HCT116 (cell line): ENCODE data around the gene MYLK4. TPM values are rescaled to one million over a fixed set of nuclear protein-coding genes. Genes with fewer than 3 reads are reported as not detected.

ENCODE experiments used
- ATAC-seq: fragments of 200-7000 bp; cut with Tn5 transposase; 2 replicates; pipeline ENCODE4 v1.9.1; 2020; ENCODE audit warnings: mild to moderate bottlenecking, moderate library complexity
- BruUV-seq: library from RNA; stranded (reverse); fragments of 400-500 nt; replicated peaks from 2 replicates; lab custom pipeline; 2021; lab: Mats Ljungman, UMichigan
- CTCF ChIA-PET: fragments of 300-600 bp; sonication (Branson Sonifier 250); formaldehyde crosslinking; loops from one replicate; lab custom pipeline; 2021; ENCODE audit warnings: antibody characterized with exemption; lab: Charles Lee
- POLR2A ChIA-PET: fragments of 300-600, 350-600 bp; sonication (Branson Sonifier 250); formaldehyde crosslinking; loops from one replicate; lab custom pipeline; 2021; ENCODE audit warnings: antibody characterized with exemption; lab: Charles Lee
- RAD21 ChIA-PET, 2 experiments: fragments of 300-600 bp; sonication (Branson Sonifier 250); formaldehyde crosslinking; loops; one replicate each; lab custom pipeline; 2023; ENCODE audit warnings: low total read pairs in 2 of 2; ENCODE audit not compliant: uncharacterized antibody in 2 of 2, unreplicated experiment in 2 of 2, low non-redundant PET in 1 of 2; lab: Charles Lee
- DNase-seq: peaks from one replicate; pipeline ENCODE4 v3.0.0-alpha.2; 2010; ENCODE audit warnings: low read depth, low spot score
- H2AFZ ChIP-seq: fragments of 200-600 bp; shearing (Covaris generic), sonication (generic); 2 replicates; pipeline ENCODE4 v1.6.1; 2017; ENCODE audit warnings: low read depth, mixed run types, mixed read lengths, antibody characterized with exemption, low read length; ENCODE audit not compliant: poor library complexity, severe bottlenecking
- H3K27ac ChIP-seq: 2 replicates; pipeline ENCODE4 v1.5.1; 2012; ENCODE audit warnings: low read depth, low read length
- H3K27me3 ChIP-seq: fragments of 200-600 bp; sonication (generic); 2 replicates; pipeline ENCODE4 v1.6.1; 2016; ENCODE audit warnings: mixed run types, low read length, mixed read lengths; ENCODE audit not compliant: insufficient read depth
- H3K36me3 ChIP-seq, 2 experiments: fragments of 200-500 bp in 1 of 2; fragments of 200-600 bp in 1 of 2; sonication (Bioruptor generic) in 1 of 2; sonication (generic) in 1 of 2; 2 replicates each; pipeline versions ENCODE4 v1.5.1 to v1.6.1; 2014 to 2016; ENCODE audit warnings: low read length in 2 of 2, inconsistent platforms in 1 of 2, mixed read lengths in 1 of 2, mixed run types in 1 of 2; ENCODE audit not compliant: insufficient read depth in 2 of 2, control insufficient read depth in 1 of 2
- H3K4me1 ChIP-seq, 2 experiments: fragments of 200-600 bp in 1 of 2; sonication (generic) in 1 of 2; 2 replicates each; pipeline versions ENCODE4 v1.5.1 to v1.6.1; 2012 to 2017; ENCODE audit warnings: low read length in 2 of 2, inconsistent platforms in 1 of 2, mild to moderate bottlenecking in 1 of 2, mixed read lengths in 1 of 2, mixed run types in 1 of 2, moderate library complexity in 1 of 2; ENCODE audit not compliant: insufficient read depth in 2 of 2, control insufficient read depth in 1 of 2
- H3K4me2 ChIP-seq: fragments of 200-600 bp; sonication (generic); 2 replicates; pipeline ENCODE4 v1.6.1; 2017; ENCODE audit warnings: mixed run types, low read length, mixed read lengths
- H3K4me3 ChIP-seq, 2 experiments: fragments of 200-600 bp in 1 of 2; sonication (generic) in 1 of 2; replicated peaks in 1 of 2; 2 replicates each; pipeline ENCODE4 v1.5.1; 2011 to 2016; ENCODE audit warnings: low read length in 2 of 2, control low read depth in 1 of 2, low read depth in 1 of 2, mild to moderate bottlenecking in 1 of 2, mixed read lengths in 1 of 2, mixed run types in 1 of 2
- H3K79me2 ChIP-seq: fragments of 200-600 bp; sonication (generic); 2 replicates; pipeline ENCODE4 v1.6.1; 2017; ENCODE audit warnings: mild to moderate bottlenecking, mixed run types, low read length, moderate library complexity, mixed read lengths; ENCODE audit not compliant: insufficient read depth
- H3K9ac ChIP-seq: fragments of 200-600 bp; sonication (generic); 2 replicates; pipeline ENCODE4 v1.6.1; 2016; ENCODE audit warnings: low read length, mixed read lengths
- H3K9me2 ChIP-seq: fragments of 200-600 bp; sonication (generic), shearing (Covaris generic); 2 replicates; pipeline ENCODE4 v1.6.1; 2017; ENCODE audit warnings: mixed run types, mild to moderate bottlenecking, moderate library complexity; ENCODE audit not compliant: insufficient read depth
- H3K9me3 ChIP-seq, 2 experiments: fragments of 200-500 bp in 1 of 2; fragments of 200-600 bp in 1 of 2; sonication (Bioruptor generic) in 1 of 2; sonication (generic) in 1 of 2; 2 replicates each; pipeline ENCODE4 v1.6.1; 2014 to 2017; ENCODE audit warnings: low read length in 2 of 2, mixed read lengths in 2 of 2, inconsistent platforms in 1 of 2, low read depth in 1 of 2, mild to moderate bottlenecking in 1 of 2, mixed run types in 1 of 2, moderate library complexity in 1 of 2; ENCODE audit not compliant: control insufficient read depth in 1 of 2, insufficient read depth in 1 of 2
- H4K20me1 ChIP-seq: fragments of 200-600 bp; sonication (generic), shearing (Covaris generic); 2 replicates; pipeline ENCODE4 v1.6.1; 2017; ENCODE audit warnings: mixed run types, mild to moderate bottlenecking, moderate library complexity; ENCODE audit not compliant: insufficient read depth
- CEBPB ChIP-seq: IDR thresholded peaks from 2 replicates; pipeline ENCODE4 v1.6.1; 2012; ENCODE audit warnings: low read depth
- CTCF ChIP-seq, 3 experiments: fragments of 200-600 bp in 1 of 3; sonication (generic) in 1 of 3; IDR thresholded peaks in 2 of 3; conservative IDR thresholded peaks in 1 of 3; 2 replicates each; pipeline ENCODE4 v1.5.1; 2012 to 2017; ENCODE audit warnings: low read depth in 2 of 3, low read length in 2 of 3, antibody characterized with exemption in 1 of 3, borderline replicate concordance in 1 of 3, control low read depth in 1 of 3, mild to moderate bottlenecking in 1 of 3, mixed read lengths in 1 of 3, mixed run types in 1 of 3, moderate library complexity in 1 of 3; ENCODE audit not compliant: insufficient read depth in 1 of 3
- EGR1 ChIP-seq: IDR thresholded peaks from 2 replicates; pipeline ENCODE4 v1.6.1; 2012; ENCODE audit warnings: low read depth
- EZH2 ChIP-seq: fragments of 200-600 bp; sonication (generic); IDR thresholded peaks from 2 replicates; pipeline ENCODE4 v1.6.1; 2017; ENCODE audit warnings: antibody characterized with exemption, mixed run types
- EZH2phosphoT487 ChIP-seq: fragments of 200-600 bp; IDR thresholded peaks from 2 replicates; pipeline ENCODE4 v1.6.1; 2018; ENCODE audit warnings: antibody characterized with exemption, borderline replicate concordance
- JUND ChIP-seq: IDR thresholded peaks from 2 replicates; pipeline ENCODE4 v1.6.1; 2012
- MAX ChIP-seq: IDR thresholded peaks from 2 replicates; pipeline ENCODE4 v1.6.1; 2012
- POLR2A ChIP-seq: IDR thresholded peaks from 2 replicates; pipeline ENCODE4 v1.7.0; 2011; ENCODE audit warnings: borderline replicate concordance; ENCODE audit not compliant: insufficient read depth, insufficient read length; ENCODE audit errors: extremely low read depth
- POLR2AphosphoS5 ChIP-seq: IDR thresholded peaks from 2 replicates; pipeline ENCODE4 v1.6.1; 2011; ENCODE audit warnings: mild to moderate bottlenecking, low read depth, low read length, moderate library complexity
- RAD21 ChIP-seq: IDR thresholded peaks from 2 replicates; pipeline ENCODE4 v1.6.1; 2012; ENCODE audit warnings: low read depth, mild to moderate bottlenecking
- REST ChIP-seq: IDR thresholded peaks from 2 replicates; pipeline ENCODE4 v1.6.1; 2012; ENCODE audit warnings: low read depth
- SP1 ChIP-seq: IDR thresholded peaks from 2 replicates; pipeline ENCODE4 v1.6.1; 2012; ENCODE audit warnings: low read depth
- TCF7L2 ChIP-seq: IDR thresholded peaks from 2 replicates; pipeline ENCODE4 v1.7.0; 2011; ENCODE audit warnings: borderline replicate concordance, inconsistent platforms; ENCODE audit not compliant: insufficient read depth, insufficient read length; ENCODE audit errors: extremely low read depth
- YY1 ChIP-seq: IDR thresholded peaks from 2 replicates; pipeline ENCODE4 v1.6.1; 2011; ENCODE audit warnings: low read length, low read depth, moderate library complexity, mild to moderate bottlenecking; ENCODE audit not compliant: insufficient replicate concordance; ENCODE audit errors: extremely low read depth
- ZBTB33 ChIP-seq: IDR thresholded peaks from 2 replicates; pipeline ENCODE4 v1.6.1; 2011; ENCODE audit warnings: mild to moderate bottlenecking, low read length, moderate library complexity; ENCODE audit not compliant: insufficient replicate concordance; ENCODE audit errors: extremely low read depth
- ZFX ChIP-seq: fragments of 450-650 bp; IDR thresholded peaks from 2 replicates; pipeline ENCODE4 v1.6.1; 2017
- ZNF274 ChIP-seq: fragments of 200-500 bp; sonication (Bioruptor generic); IDR thresholded peaks from 2 replicates; pipeline ENCODE4 v1.6.1; 2014; ENCODE audit warnings: mild to moderate bottlenecking, low read depth, low read length, inconsistent platforms
- intact Hi-C: fragments of 100-400 bp; cut with micrococcal nuclease; formaldehyde crosslinking; loops from 2 replicates; pipeline ENCODE4 v1.10.0; 2022
- total RNA-seq: library from RNA; stranded (reverse); gene quantifications from one replicate; pipeline ENCODE4 v1.2.1, GENCODE V29; 2021; ENCODE audit not compliant: unreplicated experiment

Gene MYLK4
- total RNA-seq, 1 experiment from 2014 or later = 0.27 TPM

- no peak overlapping the region for H3K9ac ChIP-seq
- no peak overlapping the region for H3K4me3 ChIP-seq
- H3K79me2 ChIP-seq = peaks cover 29% of the 10 kb centered on the region
- ATAC-seq (no peak), DNase-seq (no peak)
- no peaks in the 10 kb centered on the region for H3K27me3 ChIP-seq
- TF ChIP-seq YY1 = no peak
- no peak for TF ChIP-seq EZH2
- no peak for TF ChIP-seq EGR1
- TF ChIP-seq ZFX = no peak
- TF ChIP-seq SP1 = no peak
- TF ChIP-seq TCF7L2 = no peak
- no peak for TF ChIP-seq EZH2phosphoT487
- TF ChIP-seq POLR2AphosphoS5 = no peak
- no peak for TF ChIP-seq POLR2A
- TF ChIP-seq ZBTB33 = no peak
- TF ChIP-seq ZNF274 = no peak
- no peak for TF ChIP-seq JUND
- TF ChIP-seq MAX = no peak
- no peak for TF ChIP-seq CEBPB
- TF ChIP-seq REST = no peak
- TF ChIP-seq RAD21 = no peak
- TF ChIP-seq CTCF (IDR thresholded peaks at IDR 0.05 in 2 of 3, conservative IDR thresholded peaks at IDR 0.05 in 1 of 3; ENCODE audit: borderline replicate concordance in 1 of 3, insufficient read depth in 1 of 3, low read depth in 2 of 3, low read length in 2 of 3) = no peak
- H3K36me3 ChIP-seq = peaks cover 0 to 4% of the 10 kb centered on the region in 2 experiments; a peak in 3 of 4 replicates
- peaks cover 18 to 28% of the 10 kb centered on the region in 2 experiments for H3K4me1 ChIP-seq
- no peak overlapping the region for H3K4me2 ChIP-seq
- POLR2A ChIA-PET = interaction anchor here (0.9 kb wide), 1 partner anchor 47 kb away, joined by 4 read pairs; no protein-coding TSS in a partner anchor
- RAD21 ChIA-PET = no interaction called here
- H3K9me2 ChIP-seq = no peaks in the 10 kb centered on the region
- CTCF ChIA-PET = interaction anchor here (1.3 kb wide), 1 partner anchor 14 kb away, joined by 5 read pairs; no protein-coding TSS in a partner anchor
- H4K20me1 ChIP-seq = peaks cover 12% of the 10 kb centered on the region; the same call in 1 of the 2 replicates
- intact Hi-C loops = loop anchor here (10.0 kb wide), 1 partner anchor 301 kb away; the partner anchor contains the start of gene RIPK1
- H3K27ac ChIP-seq = no peak overlapping the region
- H2AFZ ChIP-seq = no peak overlapping the region
- no peaks in the 10 kb centered on the region; a peak in 1 of 4 replicates for H3K9me3 ChIP-seq
- BruUV-seq = no TSS peak
Observed at GRCh38 chr6:2763345-2763841, 12.7 kb upstream of the MYLK4 start.
